Skeletal muscle cell (primary cell): ENCODE data around the gene LRRC57.
A peak's percentile ranks its signal among the peaks of the same experiment; 100 is the strongest.
"Not testable (repeated sequence)": the region's sequence is repeated elsewhere in the genome, so short reads cannot be mapped to it uniquely, and the experiment has no call there.

Experiments
- DNase-seq: peaks from one replicate; pipeline ENCODE4 v3.0.0-alpha.2; 2010; ENCODE audit warnings: low read depth
- H3K4me3 ChIP-seq: 2 replicates; pipeline ENCODE4 v1.5.1; 2011; ENCODE audit warnings: low read depth, mild to moderate bottlenecking, control low read depth, low read length, moderate library complexity

LRRC57 gene

DNA sequence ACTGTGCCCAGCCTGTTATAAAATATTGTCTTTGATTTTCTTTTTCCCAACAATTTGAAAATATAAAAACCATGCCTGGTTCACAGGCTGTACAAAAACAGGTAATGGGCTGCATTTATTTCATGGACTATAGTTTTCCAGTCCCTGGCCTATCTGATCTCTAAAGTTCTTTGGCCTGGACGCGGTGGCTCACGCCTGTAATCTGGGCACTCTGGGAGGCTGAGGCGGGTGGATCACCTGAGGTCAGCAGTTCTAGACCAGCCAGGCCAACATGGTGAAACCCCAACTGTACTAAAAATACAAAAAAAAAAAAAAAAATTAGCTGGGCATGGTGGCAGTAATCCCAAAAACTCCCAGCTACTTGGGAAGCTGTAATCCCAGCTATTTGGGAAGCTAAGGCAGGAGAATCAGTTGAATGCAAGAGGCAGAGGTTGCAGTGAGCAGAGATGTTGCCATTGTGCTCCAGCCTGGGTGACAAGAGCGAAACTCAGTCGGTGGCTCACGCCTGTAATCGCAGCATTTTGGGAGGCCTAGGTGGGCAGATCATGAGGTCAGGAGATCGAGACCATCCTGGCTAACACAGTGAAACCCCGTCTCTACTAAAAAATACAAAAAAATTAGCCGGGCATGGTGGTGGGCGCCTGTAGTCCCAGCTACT, 8.1 kb upstream of the LRRC57 start:
- DNase-seq, H3K4me3 ChIP-seq: not testable (repeated sequence)

DNA sequence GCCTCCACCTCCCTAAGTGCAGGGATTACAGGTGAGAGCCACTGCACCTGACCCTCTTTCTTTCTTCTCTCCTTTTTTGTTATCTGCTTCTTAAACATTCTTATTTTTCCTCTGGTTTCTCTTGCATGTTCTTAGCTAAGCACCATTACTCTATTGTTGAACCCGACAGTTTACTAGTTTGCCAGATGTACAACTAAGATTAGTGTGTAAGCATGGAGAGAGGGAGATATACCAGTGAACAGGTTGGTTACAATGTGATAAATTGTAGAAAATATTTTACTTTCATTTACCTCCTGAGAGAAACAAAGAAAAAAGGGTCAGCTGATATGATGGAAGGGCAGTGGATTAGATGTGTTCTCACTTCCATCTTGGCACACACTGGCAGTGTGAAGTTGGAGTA, 5.0 kb upstream of the LRRC57 start:
- no peak for DNase-seq
- H3K4me3 ChIP-seq: no peak overlapping the region

DNA sequence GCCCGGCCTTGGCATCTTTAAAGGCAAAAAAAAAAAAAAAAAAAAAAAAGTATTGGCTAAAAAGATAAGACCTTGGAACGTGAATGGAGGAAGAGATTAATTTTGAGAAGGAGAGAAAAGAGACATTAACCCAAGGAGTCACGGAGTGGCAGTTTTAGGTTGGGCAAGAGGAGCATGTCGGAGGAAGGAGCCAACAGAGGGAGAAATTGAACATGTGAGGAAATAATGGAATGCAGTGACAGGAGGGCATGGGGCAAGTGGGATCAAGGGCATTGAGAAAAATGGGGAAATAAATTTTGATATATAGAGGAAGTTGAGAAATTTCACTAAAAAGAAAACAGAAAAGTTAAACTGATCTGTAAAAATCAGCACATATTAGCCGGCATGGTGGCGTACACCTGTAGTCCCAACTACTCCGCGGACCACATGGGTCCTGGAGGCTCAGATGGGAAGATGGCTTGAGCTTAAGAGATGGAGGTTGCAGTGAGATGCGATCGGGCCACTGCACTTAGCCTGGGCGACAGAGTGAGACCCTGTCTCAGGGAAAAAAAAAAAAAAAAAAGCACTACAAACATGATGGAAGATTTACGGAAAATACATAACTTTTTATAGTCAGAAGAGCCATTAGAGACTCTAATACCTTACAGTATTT, 1.3 kb upstream of the LRRC57 start:
- no peak for DNase-seq
- H3K4me3 ChIP-seq: peak overlapping the region; percentile 95

DNA sequence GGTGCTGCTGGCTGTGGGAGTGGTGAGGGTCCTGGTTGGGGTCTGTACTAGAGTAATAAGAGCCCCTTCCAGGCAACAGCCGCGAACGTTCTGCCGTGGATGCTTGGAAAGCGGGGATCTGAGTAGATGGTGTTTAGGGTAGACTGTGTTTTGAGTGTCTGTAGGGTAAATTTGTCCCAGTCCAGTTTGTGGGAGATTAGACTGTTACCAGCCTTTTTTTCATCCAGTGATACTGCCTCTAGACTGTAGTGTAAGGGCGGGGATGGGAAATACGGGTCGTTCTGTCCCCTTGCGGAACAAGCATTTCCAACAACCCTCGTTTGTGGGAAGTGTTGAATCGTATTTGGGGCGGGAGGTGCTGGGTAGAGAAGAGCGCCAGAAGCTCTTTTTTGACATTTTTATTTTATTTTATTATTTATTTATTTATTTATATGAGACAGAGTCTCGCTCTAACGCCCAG, 469 bp upstream of the LRRC57 start:
- DNase-seq: no peak
- peak overlapping the region; percentile 95 for H3K4me3 ChIP-seq

DNA sequence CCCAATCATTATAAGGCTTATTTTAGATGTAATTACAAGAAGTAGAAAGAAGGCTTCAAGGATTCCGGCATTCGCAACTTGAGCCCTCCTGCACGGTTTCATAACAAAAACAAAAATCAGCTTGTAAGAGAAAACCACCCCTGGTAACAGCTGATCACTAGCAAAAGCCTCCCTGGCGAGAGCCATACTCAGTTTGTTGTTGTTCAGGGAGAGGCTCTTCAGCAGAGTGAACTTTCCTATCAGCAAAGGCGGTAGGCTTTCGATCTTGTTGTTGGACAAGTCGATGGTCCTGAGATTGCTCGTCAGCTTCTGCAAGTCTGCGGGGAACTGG, 710 bp downstream of the LRRC57 start:
- DNase-seq: peak; percentile 18

GRCh38 chr15:42544853-42545629, 3.6 kb downstream of the LRRC57 start:
- no peak overlapping the region for H3K4me3 ChIP-seq

More for the DNA sequence above, 710 bp downstream of the LRRC57 start:
- H3K4me3 ChIP-seq: peak overlapping the region; percentile 95

GRCh38 chr15:42533246-42533645, 15.3 kb downstream of the LRRC57 start:
- DNase-seq: no peak
- no peak overlapping the region for H3K4me3 ChIP-seq

More at GRCh38 chr15:42544853-42545629, 3.6 kb downstream of the LRRC57 start:
- no peak for DNase-seq

GRCh38 chr15:42528970-42529369, 19.6 kb downstream of the LRRC57 start:
- DNase-seq: no peak
- H3K4me3 ChIP-seq: no peak overlapping the region

DNA sequence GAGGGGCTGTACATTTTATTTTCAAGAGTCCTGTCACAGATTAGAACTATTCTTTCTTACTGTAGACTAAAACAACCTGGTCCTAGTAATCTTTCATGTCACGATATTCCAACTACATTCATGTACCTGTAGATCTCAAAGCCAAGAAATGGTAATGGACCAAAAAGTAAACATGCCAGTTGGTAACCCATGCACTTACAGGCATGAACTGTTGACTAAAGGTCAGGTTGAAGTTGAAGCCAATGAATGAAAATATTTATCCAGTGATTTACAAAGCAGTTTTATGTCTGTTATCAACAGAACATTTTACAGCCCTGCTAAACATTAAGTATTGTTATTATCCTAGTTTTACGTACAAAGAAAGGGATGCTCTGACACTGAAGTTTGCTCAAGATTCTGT, 25.3 kb downstream of the LRRC57 start:
- no peak for DNase-seq
- no peak overlapping the region for H3K4me3 ChIP-seq

DNA sequence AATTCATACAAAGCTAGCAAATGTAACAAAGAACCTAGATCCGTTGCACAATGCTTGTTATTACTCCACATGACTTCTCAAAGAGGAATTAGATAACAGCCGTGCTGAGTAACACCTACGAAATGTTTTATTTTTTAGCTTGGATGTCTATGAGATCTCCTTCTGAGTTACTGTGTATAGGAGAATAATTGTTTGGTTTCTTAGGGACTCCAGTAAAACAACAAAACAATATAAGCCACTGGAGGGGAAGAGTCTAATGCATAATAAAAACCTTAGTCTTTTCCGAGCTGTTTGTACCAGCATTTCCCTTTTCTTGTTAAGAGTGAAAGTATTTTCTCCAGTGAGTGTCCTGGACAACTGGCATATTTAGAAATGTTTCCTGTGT, 37.6 kb downstream of the LRRC57 start:
- no peak for DNase-seq
- no peak overlapping the region for H3K4me3 ChIP-seq

DNA sequence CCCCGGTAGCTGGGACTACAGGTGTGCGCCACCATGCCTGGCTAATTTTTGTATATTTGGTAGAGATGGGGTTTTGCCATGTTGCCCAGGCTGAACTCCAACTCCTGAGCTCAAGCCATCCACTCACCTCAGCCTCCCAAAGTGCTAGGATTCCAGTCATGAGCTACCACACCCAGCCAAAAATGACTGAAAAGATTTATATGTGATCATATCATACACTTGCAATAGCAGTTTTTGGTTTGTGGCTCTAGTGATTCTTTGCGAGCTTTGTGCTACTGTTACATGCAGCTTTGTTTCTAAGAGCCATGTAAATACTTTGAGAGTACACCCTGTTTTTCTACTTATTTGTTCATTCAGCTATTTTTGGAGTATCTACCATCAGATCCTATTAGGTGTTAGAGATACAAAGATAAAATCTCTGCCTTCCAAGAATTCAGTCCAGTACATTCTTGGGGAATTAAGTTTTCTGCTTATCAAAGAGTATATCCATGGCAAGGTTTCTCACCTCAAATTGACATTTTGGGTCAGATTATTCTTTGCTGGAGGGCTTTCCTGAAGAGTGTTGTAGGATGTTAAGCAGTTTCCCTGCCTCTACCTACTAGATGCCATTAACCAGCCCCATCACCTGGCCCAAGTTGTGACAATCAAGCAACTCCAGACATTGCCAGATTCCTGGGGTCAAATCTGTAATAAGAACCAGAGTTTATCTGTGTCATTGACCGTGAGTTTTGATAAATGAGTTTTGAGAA, 38.2 kb downstream of the LRRC57 start:
- H3K4me3 ChIP-seq: no peak overlapping the region
- DNase-seq: no peak

- no peak overlapping the region for H3K4me3 ChIP-seq
- DNase-seq: no peak
Measured at GRCh38 chr15:42508263-42508690, 40.3 kb downstream of the LRRC57 start.

DNA sequence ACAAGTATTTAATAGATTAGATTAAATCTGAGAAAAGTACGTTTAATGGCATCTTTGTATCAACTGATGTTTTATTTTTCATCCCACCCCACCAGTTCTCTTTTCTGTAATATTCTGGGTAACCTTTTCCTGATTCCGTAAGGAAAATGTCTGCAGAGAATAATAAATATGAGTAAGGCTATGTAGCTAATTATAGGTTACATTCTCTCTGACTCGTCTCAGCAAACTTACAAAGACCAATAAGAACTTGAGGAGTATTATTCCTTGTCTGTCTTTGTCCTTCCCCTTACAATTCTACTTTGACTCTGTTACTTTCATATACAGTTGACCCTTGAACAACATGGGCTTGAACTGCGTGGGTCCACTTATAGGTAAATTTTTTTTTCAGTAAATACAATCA, 41.1 kb downstream of the LRRC57 start:
- no peak for DNase-seq
- no peak overlapping the region for H3K4me3 ChIP-seq

- no peak for DNase-seq
- no peak overlapping the region for H3K4me3 ChIP-seq
Measured at GRCh38 chr15:42504631-42505030, 44.0 kb downstream of the LRRC57 start.

GRCh38 chr15:42503825-42504224, 44.8 kb downstream of the LRRC57 start:
- H3K4me3 ChIP-seq: no peak overlapping the region
- DNase-seq: no peak

DNA sequence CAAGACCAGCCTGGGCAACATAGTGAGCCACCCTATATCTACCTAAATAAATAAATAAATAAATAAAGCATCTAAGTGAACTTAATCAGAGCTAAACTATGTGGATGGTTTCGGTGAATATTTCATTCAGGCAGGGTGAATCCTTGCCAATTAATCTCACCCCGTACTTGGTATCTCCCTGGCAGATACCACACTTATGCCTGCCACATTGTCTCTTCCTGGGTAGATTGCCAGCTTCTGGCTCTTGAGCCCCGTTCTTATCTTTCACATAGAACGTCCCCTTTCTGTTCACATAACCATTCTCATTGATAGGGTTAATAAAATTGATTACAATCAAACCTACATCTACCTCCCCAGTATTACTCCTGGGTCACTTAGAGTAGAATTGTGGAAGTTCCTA, 46.1 kb downstream of the LRRC57 start:
- no peak overlapping the region for H3K4me3 ChIP-seq
- DNase-seq: no peak

DNA sequence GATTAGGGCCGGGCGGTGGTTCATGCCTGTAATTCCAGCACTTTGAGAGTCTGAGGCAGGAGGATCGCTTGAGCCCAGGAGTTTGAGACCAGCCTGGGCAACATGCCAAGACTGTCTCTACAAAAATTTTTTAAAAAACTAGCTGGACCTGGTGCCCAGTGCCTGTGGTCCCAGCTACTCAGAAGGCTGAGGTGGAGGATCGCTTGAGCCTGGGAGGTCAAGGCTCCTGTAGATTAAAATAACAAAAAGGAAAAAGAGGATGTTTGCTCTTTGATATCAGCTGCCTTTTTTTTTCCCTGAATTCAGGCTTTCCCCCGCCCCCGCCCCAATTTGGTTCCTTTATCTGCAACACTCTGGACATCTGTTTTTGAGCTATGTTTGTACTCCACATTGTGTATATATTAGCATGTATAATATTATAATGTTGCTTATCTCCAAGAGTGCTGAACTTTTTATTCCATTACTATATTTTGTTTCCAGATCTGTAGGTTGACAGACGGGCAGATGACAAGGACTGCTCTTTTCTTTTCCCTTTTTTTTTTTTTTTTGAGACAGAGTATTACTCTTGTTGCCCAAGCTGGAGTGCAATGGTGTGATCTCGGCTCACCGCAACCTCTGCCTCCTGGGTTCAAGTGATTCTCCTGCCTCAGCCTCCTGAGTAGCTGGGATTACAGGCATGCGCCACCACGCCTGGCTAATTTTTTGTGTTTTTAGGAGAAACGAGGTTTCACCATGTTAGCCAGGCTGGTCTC, 48.6 kb downstream of the LRRC57 start:
- DNase-seq: no peak

DNA sequence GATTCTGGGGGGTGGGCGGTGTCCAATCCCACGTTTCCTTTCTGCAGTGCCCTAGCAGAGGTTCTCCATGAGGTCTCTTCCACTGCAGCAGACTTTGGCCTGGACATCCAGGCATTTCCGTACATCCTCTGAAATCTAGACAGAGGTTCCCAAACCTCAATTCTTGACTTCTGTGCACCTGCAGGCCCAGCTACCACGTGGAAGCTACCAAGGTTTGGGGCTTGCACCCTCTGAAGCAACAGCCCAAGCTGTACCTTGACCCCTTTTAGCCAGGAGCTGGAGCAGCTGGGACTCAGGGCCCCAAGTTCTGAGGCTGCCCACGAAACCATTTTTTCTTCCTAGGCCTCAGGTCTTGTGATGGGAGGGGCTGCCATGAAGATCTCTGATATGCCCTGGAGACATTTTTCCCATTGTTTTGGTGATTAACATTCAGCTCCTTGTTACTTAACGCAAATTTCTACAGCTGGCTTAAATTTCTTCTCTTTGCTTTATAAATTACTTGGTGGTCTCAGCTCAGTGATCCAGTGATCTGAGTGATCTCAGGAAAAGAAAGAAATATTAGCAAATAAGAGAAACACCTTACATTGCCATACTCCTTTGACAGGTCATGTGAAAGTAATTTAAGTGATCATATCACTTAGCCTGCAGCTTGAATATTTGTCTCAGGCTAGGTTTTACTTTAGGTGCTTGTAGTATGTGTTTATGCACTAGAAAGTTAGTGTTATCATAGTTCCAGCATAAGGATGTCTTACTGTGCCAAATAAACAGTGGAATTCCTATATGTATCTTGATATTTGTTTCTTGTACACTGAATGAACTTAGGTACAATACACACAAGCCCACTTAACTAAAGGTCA, 50.2 kb downstream of the LRRC57 start:
- DNase-seq: no peak
- H3K4me3 ChIP-seq: no peak overlapping the region

More for the DNA sequence above, 48.6 kb downstream of the LRRC57 start:
- no peak overlapping the region for H3K4me3 ChIP-seq
